NK-92 (cell line): ENCODE measurements around the gene CDH26.

Source experiments
- DNase-seq: peaks from one replicate; lab custom pipeline; 2025; ENCODE audit not compliant: unreplicated experiment; lab: John Stamatoyannopoulos, UW

CDH26 gene

GRCh38 chr20:60010689-60011458 lies 52.7 kb downstream of the CDH26 start:
- DNase-seq = no peak

GRCh38 chr20:60011512-60012507 lies 53.6 kb downstream of the CDH26 start:
- DNase-seq = no peak

GRCh38 chr20:60013296-60014139 lies 55.3 kb downstream of the CDH26 start:
- no peak for DNase-seq

- no peak for DNase-seq
These were observed 58.2 kb downstream of the CDH26 start for GRCh38 chr20:60016406-60016805.

GRCh38 chr20:60020251-60020650 lies 62.0 kb downstream of the CDH26 start:
- DNase-seq = no peak

GRCh38 chr20:60021104-60021503 lies 62.9 kb downstream of the CDH26 start:
- DNase-seq = no peak

GRCh38 chr20:60022849-60023248 lies 64.6 kb downstream of the CDH26 start:
- no peak for DNase-seq

- DNase-seq = no peak
These were observed 66.0 kb downstream of the CDH26 start for GRCh38 chr20:60024245-60024644.

- no peak for DNase-seq
These were observed 66.6 kb downstream of the CDH26 start for GRCh38 chr20:60024801-60025200.

- DNase-seq = no peak
These were observed 67.8 kb downstream of the CDH26 start for GRCh38 chr20:60026010-60026409.

GRCh38 chr20:60030471-60030870 lies 72.2 kb downstream of the CDH26 start:
- no peak for DNase-seq

- DNase-seq = no peak
These were observed 72.9 kb downstream of the CDH26 start for GRCh38 chr20:60031107-60031506.

- no peak for DNase-seq
These were observed 76.2 kb downstream of the CDH26 start for GRCh38 chr20:60034231-60035110.

GRCh38 chr20:60035486-60035885 lies 77.3 kb downstream of the CDH26 start:
- DNase-seq = no peak

- DNase-seq = no peak
These were observed 78.1 kb downstream of the CDH26 start for GRCh38 chr20:60036346-60036745.

- DNase-seq = no peak
These were observed 78.7 kb downstream of the CDH26 start for GRCh38 chr20:60036746-60037499.

- no peak for DNase-seq
These were observed 80.3 kb downstream of the CDH26 start for GRCh38 chr20:60038400-60039008.

- DNase-seq = no peak
These were observed 81.3 kb downstream of the CDH26 start for GRCh38 chr20:60039526-60039925.
